NCI-H446 treated with DMSO at 0.1 percent for 48 hours (cell line): ENCODE measurements around the gene CALML6.
"Not testable (repeated sequence)": the region's sequence is repeated elsewhere in the genome, so short reads cannot be mapped to it uniquely, and the experiment has no call there.

Source experiments
- DNase-seq: peaks from one replicate; lab custom pipeline; 2025; lab: John Stamatoyannopoulos, UW

CALML6 gene

GRCh38 chr1:1925437-1926345 lies 10.6 kb downstream of the CALML6 start:
- no peak for DNase-seq

DNA sequence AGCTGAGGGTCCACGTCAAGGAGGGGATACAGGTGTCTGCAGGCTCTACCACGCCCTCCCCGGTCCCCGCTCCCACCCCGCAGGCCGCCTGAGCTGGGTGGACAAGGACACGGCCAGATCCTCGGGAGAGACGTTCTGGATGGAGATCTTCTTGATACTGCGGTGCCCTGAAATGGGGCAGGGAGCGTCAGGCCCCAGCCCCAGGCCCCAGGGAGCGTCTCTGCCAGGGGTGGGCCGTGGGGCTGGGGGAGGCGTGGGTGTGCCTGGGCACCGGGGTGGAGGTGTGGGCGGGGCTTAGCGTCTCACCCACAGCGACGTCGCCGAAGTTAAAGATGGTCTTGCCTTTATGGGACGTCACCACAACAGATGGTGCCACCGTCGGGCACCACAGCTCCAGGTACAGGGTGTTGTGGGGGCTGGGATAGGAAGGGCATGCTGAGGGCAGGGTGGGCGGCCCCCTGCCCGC lies 11.3 kb downstream of the CALML6 start:
- DNase-seq: no peak

- DNase-seq: no peak
Measured at GRCh38 chr1:1926886-1927660, 12.0 kb downstream of the CALML6 start.

GRCh38 chr1:1927751-1928150 lies 12.7 kb downstream of the CALML6 start:
- no peak for DNase-seq

- DNase-seq: no peak
Measured at GRCh38 chr1:1928231-1929101, 13.4 kb downstream of the CALML6 start.

DNA sequence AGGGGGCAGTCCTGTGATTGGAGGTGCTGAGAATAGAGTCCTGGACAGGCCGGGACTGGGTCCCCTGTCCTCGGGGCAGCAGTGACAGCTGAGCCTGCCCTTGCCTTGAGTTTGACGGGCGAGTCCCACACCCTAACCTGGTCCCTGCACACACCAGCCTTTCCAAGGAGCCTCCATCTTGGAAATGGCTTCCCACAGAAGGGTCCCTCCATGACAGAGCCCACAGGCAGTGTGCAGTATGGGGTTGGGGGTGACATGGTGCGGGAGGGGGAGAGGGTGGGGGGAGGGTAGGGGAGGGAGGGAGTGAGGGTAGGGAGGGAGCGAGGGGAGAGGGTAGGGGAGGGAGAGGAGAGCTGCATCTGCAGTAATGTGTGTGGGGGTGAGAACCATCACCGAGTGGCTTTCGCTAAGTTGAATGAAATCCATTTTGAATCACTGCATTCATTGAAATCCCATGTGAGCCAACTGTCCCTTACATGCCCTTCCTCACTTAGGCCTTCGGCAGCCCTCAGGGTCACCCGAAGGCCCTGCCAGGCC lies 14.1 kb downstream of the CALML6 start:
- DNase-seq: no peak

- DNase-seq: no peak
Measured at GRCh38 chr1:1929639-1930545, 14.8 kb downstream of the CALML6 start.

DNA sequence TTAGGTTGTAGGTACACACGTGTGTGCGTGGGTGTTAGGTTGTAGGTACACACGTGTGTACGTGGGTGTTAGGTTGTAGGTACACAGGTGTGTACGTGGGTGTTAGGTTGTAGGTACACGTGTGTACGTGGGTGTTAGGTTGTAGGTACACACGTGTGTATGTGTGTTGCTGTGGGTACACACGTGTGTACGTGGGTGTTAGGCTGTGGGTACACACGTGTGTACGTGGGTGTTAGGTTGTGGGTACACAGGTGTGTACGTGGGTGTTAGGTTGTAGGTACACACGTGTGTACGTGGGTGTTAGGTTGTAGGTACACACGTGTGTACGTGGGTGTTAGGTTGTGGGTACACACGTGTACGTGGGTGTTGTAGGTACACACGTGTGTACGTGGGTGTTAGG lies 19.8 kb downstream of the CALML6 start:
- DNase-seq: not testable (repeated sequence)

GRCh38 chr1:1937061-1937460 lies 22.0 kb downstream of the CALML6 start:
- no peak for DNase-seq

DNA sequence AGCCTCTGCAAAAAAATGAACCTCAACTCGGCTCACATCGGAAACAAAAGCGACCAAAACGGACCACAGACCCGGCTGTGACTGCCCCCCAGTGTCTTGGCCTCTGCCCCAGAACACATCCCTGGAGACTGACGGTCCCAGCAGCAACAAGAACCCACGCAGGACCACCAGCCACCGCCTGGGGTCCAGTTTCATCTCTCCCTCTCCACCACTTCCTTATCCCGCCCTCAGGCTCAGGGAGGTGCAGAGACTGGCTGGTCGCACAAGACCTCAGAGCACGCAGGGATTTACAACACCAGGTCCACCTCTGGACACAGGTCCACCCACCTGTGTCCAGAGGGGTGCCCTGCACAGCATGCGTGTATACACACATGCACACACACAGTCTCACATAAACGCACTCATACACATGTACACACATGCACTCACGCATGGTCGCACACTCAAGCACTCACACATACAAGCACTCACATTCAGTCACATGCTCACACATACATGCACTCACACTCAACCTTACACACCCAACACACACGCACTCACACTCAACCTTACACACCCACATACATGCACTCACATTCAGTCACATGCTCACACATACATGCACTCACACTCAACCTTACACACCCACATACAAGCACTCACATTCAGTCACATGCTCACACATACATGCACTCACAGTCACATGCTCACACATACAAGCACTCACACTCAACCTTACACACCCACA lies 22.7 kb downstream of the CALML6 start:
- no peak for DNase-seq

GRCh38 chr1:1938276-1938573 lies 23.2 kb downstream of the CALML6 start:
- no peak for DNase-seq

DNA sequence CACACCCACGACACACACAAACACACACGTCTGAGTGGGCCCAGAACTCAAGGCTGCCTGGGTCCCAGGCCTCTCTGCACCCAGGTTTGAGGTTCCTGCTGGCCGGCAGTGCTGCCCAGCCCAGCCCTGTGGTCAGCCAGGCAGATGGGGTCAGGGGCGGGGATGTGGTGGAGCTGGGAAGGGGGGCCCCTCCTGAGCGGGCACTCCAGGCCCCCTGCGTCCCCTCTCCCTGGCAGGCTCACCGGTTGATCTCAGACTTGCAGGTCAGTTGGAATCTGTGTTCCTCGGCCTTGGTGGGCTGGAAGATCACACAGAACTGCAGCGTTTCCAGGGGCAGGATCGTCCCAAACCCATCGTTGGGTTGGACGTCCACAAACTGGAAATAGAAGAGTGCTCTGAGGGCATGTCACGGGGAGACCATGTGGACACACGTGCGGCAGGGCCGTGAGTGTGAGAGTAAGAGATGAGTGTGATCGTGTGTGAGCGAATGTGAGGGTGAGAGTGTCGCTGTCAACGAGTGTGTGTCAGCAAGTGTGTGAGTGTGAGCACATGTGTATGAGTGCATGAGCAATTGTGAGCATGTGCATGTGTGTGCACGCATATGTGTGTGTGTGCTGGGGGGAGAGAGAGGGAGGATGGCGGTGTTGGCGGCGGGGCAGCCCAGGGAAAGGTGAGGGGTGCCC lies 23.7 kb downstream of the CALML6 start:
- DNase-seq: no peak

- no peak for DNase-seq
Measured at GRCh38 chr1:1939296-1940122, 24.4 kb downstream of the CALML6 start.

- no peak for DNase-seq
Measured at GRCh38 chr1:1940123-1940425, 25.0 kb downstream of the CALML6 start.

DNA sequence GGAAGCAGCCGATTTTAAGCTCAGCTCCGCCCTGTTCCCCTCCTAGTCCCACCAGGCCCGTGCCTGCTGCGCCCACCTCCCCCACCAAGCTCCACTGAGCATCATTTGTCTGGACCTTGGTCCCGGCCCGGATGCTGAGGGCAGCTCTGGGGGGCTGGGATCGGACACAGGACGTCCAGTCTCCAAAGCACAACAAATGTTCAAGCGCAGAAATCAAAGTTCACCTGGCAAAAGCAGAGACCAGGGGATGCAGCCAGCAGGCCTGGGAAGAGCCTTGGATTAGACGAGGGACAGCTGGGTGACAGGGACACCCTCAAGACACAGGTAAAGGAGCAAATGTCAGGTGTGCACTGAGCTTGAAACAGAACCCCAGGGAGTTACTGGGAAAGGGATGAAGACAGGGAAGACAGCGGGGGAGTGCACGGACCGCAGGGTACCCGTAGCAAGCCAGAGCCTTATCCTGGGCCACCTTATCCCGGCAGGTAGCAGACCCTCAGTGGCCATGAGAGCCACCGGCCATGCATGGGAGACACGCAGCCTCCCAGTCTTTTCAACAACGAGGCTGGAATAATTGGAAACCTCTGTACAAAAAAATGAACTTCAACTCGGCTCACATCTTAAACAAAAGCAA lies 26.3 kb downstream of the CALML6 start:
- DNase-seq: no peak

- DNase-seq: no peak
Measured at GRCh38 chr1:1941868-1942752, 27.1 kb downstream of the CALML6 start.
